Heart left ventricle (tissue), 13 donors: ENCODE data around the gene MVP.

Experiments
- POLR2A ChIP-seq, 2 donors: fragments of 450-650 bp; IDR thresholded peaks; one replicate each; pipeline ENCODE4 v1.6.1; 2017; ENCODE audit warnings: antibody characterized with exemption in 2 of 2, mild to moderate bottlenecking in 2 of 2, moderate library complexity in 2 of 2
- TF ChIP-seq, protein P1 (sequence below), 12 donors: fragments of 200-600 bp; sonication (generic) in 4 of 12; IDR thresholded peaks; one replicate each; pipeline versions ENCODE4 v1.5.0 to v1.8.0; 2018 to 2022; ENCODE audit warnings: antibody characterized with exemption in 12 of 12, mild to moderate bottlenecking in 5 of 12
- donor health status: ischemic (EF 13 %, LVEDD 7.1; RV severe dilation, severe dysfunction).
- donor health status: DM: no; HTN: yes; CAD: no.
- donor health status: DM: no; HTN: no; CAD: no.
- donor health status: ischemic (EF 25% LVEDD 6.9; RV normal size, moderate dysfunction).
- donor health status: ischemic (EF 25% LVEDD 5.7; RV mildly dilated, moderate dysfunction).
- donor health status: ischemic (EF 35%, LVEDD 5.7; RV mildly dilated, moderate dysfunction).
- donor health status: nonischemic (EF 11% LVEDD 7.7; RV severe dilation, severe dysfunction).
- donor health status: DM: yes; HTN: yes; CAD: no.
- donor health status: PGD.
- donor health status: ischemic (EF 29% LVEDD 5.4; RV normal size, mild dysfunction).
- donor health status: nonischemic (EF 23%, LVEDD 6.1; RV moderate dilation, normal function).

DNA sequence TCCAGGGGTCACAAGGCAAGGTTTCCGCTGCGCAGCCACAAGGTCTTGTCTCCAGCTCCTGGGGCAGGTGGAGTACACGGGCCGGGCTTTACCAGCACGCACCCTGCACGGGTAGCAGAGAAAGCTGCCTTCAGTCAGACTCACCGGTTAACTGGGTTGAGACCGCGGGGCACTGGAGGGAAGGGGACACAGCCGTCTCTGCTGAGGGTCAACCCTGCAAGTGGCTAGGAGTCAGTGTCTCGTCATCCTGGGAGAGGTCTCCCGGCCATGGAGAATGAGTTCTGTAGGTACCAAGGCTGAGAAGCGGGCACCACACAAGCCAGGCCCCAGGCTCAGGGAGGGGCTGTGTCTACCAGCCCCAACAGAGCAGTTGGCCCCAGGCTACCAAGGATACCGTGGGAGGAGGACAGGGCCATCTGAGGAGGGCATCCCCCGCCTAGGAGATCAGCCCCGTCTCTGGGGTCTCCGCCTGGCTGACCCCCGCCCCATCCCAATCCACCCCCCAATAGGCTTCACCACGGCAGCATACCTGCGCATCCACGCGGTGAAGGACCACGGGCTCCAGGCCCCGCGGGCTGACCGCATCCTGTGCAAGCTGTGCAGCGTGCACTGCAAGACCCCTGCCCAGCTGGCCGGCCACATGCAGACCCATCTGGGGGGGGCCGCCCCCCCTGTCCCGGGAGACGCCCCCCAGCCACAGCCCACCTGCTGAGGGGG, 11.1 kb upstream of the MVP start:
- TF ChIP-seq, protein P1, sequence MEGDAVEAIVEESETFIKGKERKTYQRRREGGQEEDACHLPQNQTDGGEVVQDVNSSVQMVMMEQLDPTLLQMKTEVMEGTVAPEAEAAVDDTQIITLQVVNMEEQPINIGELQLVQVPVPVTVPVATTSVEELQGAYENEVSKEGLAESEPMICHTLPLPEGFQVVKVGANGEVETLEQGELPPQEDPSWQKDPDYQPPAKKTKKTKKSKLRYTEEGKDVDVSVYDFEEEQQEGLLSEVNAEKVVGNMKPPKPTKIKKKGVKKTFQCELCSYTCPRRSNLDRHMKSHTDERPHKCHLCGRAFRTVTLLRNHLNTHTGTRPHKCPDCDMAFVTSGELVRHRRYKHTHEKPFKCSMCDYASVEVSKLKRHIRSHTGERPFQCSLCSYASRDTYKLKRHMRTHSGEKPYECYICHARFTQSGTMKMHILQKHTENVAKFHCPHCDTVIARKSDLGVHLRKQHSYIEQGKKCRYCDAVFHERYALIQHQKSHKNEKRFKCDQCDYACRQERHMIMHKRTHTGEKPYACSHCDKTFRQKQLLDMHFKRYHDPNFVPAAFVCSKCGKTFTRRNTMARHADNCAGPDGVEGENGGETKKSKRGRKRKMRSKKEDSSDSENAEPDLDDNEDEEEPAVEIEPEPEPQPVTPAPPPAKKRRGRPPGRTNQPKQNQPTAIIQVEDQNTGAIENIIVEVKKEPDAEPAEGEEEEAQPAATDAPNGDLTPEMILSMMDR (IDR thresholded peaks at IDR 0.05) = no peak
- no peak for TF ChIP-seq POLR2A (IDR thresholded peaks at IDR 0.05)
